ENCODE measurements around the gene GSTK1.

Gene GSTK1

DNA sequence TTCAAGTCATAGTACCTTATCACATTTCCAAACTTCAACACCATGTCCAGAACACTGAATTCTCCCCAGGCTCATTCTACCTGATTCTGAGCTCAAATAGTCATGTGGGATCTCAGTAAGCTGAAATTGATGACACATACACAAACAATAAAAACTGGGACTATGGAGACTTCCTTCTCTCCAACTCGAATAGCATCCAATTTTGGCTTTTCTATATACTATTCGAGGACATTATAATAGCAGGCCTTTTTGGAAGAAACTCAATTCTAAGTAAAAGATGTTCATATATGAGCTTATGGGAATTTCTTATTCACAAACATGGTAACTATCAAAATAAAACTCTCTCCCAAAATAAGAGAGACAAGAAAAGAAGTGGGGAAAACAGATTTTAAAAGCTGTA lies 42.0 kb upstream of the GSTK1 start:
- no peak for TF ChIP-seq CTCF (IDR thresholded peaks at IDR 0.05; ENCODE audit: extremely low read depth, insufficient read depth, missing control alignments)
- no peak for DNase-seq (ENCODE audit: low spot score)
- in situ Hi-C loops (cut with MboI; ENCODE audit: low pct_unique_long_range_greater_than_20kb, low sequenced_read_pairs, unreplicated experiment), result loop anchor here (25.0 kb wide), 2 partner anchors 359 to 609 kb away; partner anchors contain the start of gene EPHB6

DNA sequence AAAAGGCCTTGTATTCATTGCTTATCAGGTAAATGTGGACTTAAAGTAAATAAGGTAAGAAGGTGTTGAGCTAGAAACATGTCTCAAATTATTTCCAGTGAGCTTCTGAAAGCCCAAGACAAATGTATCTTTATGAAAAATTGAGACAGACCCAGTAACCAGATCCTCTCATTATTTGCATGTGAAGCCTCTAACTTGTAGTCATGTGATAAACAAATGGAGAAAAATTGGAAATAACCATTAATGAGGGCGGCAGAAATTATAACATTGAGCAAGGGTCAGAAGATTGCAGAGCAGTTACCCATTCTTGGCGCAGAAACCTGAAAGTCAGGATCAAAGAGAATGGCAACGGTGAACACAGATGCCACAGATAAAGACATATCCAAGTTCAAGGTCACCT lies 41.5 kb upstream of the GSTK1 start, which contains the start of gene TAS2R40:
Gene TAS2R40 (plus strand): TSS at position 301 of the 400 bp plus-strand sequence. CDS start 42 bp downstream, at position 343.
- DNase-seq (ENCODE audit: low spot score), result no peak
- TF ChIP-seq CTCF (IDR thresholded peaks at IDR 0.05; ENCODE audit: extremely low read depth, insufficient read depth, missing control alignments), result no peak
- in situ Hi-C loops (cut with MboI; ENCODE audit: low pct_unique_long_range_greater_than_20kb, low sequenced_read_pairs, unreplicated experiment), result loop anchor here (25.0 kb wide), 2 partner anchors 359 to 609 kb away; partner anchors contain the start of gene EPHB6

- in situ Hi-C loops (cut with MboI; ENCODE audit: low pct_unique_long_range_greater_than_20kb, low sequenced_read_pairs, unreplicated experiment), result loop anchor here (25.0 kb wide), 2 partner anchors 360 to 610 kb away; partner anchors contain the start of gene EPHB6
- DNase-seq (ENCODE audit: low spot score), result no peak
- TF ChIP-seq CTCF (IDR thresholded peaks at IDR 0.05; ENCODE audit: extremely low read depth, insufficient read depth, missing control alignments), result no peak
Observed at GRCh38 chr7:143222782-143223181, 40.5 kb upstream of the GSTK1 start.

- in situ Hi-C loops (cut with MboI; ENCODE audit: low pct_unique_long_range_greater_than_20kb, low sequenced_read_pairs, unreplicated experiment), result loop anchor here (25.0 kb wide), 2 partner anchors 361 to 611 kb away; partner anchors contain the start of gene EPHB6
- no peak for TF ChIP-seq CTCF (IDR thresholded peaks at IDR 0.05; ENCODE audit: extremely low read depth, insufficient read depth, missing control alignments)
- DNase-seq (ENCODE audit: low spot score), result no peak
Observed at GRCh38 chr7:143223784-143224183, 39.5 kb upstream of the GSTK1 start.

DNA sequence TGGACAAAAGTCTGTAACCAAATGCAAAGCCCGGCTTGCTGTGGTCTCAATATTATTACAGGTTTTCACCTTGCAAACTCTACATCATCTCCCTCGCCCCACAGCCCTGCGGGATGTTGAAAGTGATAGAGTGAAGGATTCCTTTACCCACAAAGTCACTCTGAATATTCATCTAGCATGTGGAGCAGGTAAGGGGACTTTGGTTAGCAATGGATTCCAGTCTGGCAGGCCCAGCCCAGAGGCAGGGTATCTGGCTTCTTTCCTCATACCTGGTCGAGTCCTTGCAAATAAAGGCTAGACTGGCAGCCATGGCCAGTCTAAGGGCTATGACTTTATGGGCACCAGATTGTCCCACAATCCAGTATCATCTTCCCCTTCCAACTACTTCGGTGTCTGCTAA lies 38.2 kb upstream of the GSTK1 start:
- in situ Hi-C loops (cut with MboI; ENCODE audit: low pct_unique_long_range_greater_than_20kb, low sequenced_read_pairs, unreplicated experiment), result loop anchor here (25.0 kb wide), 1 partner anchor 187 kb away; the partner anchor contains the start of gene EPHA1
- no peak for DNase-seq (ENCODE audit: low spot score)
- TF ChIP-seq CTCF (IDR thresholded peaks at IDR 0.05; ENCODE audit: extremely low read depth, insufficient read depth, missing control alignments), result no peak

GRCh38 chr7:143227806-143228205 lies 35.4 kb upstream of the GSTK1 start:
- DNase-seq (ENCODE audit: low spot score), result no peak
- in situ Hi-C loops (cut with MboI; ENCODE audit: low pct_unique_long_range_greater_than_20kb, low sequenced_read_pairs, unreplicated experiment), result loop anchor here (25.0 kb wide), 1 partner anchor 184 kb away; the partner anchor contains the start of gene EPHA1
- no peak for TF ChIP-seq CTCF (IDR thresholded peaks at IDR 0.05; ENCODE audit: extremely low read depth, insufficient read depth, missing control alignments)
